ENCODE measurements around the gene PNO1.
A peak's percentile ranks its signal among the peaks of the same experiment; 100 is the strongest.

The PNO1 gene

DNA sequence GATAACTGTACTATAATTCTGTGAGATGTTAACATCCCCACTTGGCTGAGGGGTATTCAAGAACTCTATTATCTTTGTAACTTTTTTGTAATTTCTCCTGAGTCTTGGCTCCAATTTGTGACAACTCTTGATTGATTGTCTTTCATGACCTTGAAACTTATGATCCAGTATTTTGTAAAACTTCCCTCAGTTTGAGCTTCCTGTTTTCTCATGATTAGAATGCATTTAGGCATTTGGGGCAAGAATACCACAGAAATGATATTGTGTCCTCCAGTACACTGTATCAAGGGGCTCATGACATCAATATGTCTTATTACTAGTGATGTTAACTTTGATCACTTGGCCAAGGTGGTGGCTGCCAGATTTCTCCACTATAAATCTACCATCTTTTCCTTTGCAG lies 37.4 kb downstream of the PNO1 start:
- Histone ChIP-seq H3K4me3 (ENCODE audit: low read length, poor library complexity, severe bottlenecking) (no peak overlapping the region), H4K20me1 (ENCODE audit: insufficient read depth, low read length, poor library complexity, severe bottlenecking) (peaks cover 85% of the 10 kb centered on the region), H2AFZ (ENCODE audit: low read length) (no peak overlapping the region), H3K4me1 (ENCODE audit: insufficient read depth, low read length, poor library complexity, severe bottlenecking) (no peaks in the 10 kb centered on the region), H3K27me3 (ENCODE audit: insufficient read depth, low read length, poor library complexity, severe bottlenecking) (no peaks in the 10 kb centered on the region), H3K79me2 (ENCODE audit: insufficient read depth, low read length) (peaks cover 93% of the 10 kb centered on the region), H3K9me2 (replicated peaks; ENCODE audit: low read depth, low read length) (no peaks in the 10 kb centered on the region), H3K9ac (ENCODE audit: low read depth, low read length, poor library complexity, severe bottlenecking) (no peak overlapping the region), H3K4me2 (ENCODE audit: low read depth, low read length, poor library complexity, severe bottlenecking) (no peak overlapping the region), H3K9me3 (ENCODE audit: insufficient read depth, low read depth, low read length) (no peaks in the 10 kb centered on the region), H3K36me3 (ENCODE audit: insufficient read depth, low read length) (no peaks in the 10 kb centered on the region; the same call in 1 of the 2 replicates), H3F3A (ENCODE audit: low read depth) (0 out of 2 replicates have a peak, but pooled peaks cover 6% of the 10 kb centered on the region)
- no peak for TF ChIP-seq EZH2phosphoT487 (IDR thresholded peaks at IDR 0.05; ENCODE audit: borderline replicate concordance)
- TF ChIP-seq, protein P1, sequence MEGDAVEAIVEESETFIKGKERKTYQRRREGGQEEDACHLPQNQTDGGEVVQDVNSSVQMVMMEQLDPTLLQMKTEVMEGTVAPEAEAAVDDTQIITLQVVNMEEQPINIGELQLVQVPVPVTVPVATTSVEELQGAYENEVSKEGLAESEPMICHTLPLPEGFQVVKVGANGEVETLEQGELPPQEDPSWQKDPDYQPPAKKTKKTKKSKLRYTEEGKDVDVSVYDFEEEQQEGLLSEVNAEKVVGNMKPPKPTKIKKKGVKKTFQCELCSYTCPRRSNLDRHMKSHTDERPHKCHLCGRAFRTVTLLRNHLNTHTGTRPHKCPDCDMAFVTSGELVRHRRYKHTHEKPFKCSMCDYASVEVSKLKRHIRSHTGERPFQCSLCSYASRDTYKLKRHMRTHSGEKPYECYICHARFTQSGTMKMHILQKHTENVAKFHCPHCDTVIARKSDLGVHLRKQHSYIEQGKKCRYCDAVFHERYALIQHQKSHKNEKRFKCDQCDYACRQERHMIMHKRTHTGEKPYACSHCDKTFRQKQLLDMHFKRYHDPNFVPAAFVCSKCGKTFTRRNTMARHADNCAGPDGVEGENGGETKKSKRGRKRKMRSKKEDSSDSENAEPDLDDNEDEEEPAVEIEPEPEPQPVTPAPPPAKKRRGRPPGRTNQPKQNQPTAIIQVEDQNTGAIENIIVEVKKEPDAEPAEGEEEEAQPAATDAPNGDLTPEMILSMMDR (conservative IDR thresholded peaks at IDR 0.05; ENCODE audit: low read length) = no peak

DNA sequence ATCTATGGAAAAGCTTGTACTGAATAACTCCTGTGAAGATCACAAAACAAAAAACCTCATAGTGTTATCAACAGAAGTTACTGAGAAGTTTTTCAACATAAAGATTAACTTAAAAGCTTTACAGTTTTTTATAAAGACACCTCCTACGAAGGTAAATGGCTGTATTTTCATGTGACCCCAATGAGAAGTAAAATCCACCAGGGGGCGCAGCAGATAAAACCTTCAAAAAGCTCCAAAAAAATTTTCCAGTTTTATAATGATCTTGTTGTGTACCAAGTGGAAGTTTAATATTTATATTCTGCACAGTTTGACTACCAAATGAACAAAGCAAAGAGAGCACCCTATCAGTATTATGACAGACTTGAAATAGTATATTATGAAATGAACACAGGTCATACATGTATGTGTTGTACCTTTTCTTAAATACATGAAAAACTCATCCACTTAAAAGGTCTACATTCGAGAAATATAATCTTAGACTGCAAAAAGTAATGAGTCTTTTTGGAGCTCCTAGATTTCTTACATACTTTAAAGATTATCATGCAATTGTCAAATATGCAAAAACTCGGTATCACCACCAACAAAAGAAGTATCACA lies 38.5 kb downstream of the PNO1 start:
- TF ChIP-seq, protein P1 (conservative IDR thresholded peaks at IDR 0.05; ENCODE audit: low read length) = peak; percentile 90
- no peak for TF ChIP-seq EZH2phosphoT487 (IDR thresholded peaks at IDR 0.05; ENCODE audit: borderline replicate concordance)
- H3K9me2 ChIP-seq (replicated peaks; ENCODE audit: low read depth, low read length) = no peaks in the 10 kb centered on the region
- no peaks in the 10 kb centered on the region for H3K4me1 ChIP-seq (ENCODE audit: insufficient read depth, low read length, poor library complexity, severe bottlenecking)
- peaks cover 93% of the 10 kb centered on the region for H4K20me1 ChIP-seq (ENCODE audit: insufficient read depth, low read length, poor library complexity, severe bottlenecking)
- no peak overlapping the region for H3K9ac ChIP-seq (ENCODE audit: low read depth, low read length, poor library complexity, severe bottlenecking)
- peaks cover 1% of the 10 kb centered on the region for H3K36me3 ChIP-seq (ENCODE audit: insufficient read depth, low read length)
- H3K9me3 ChIP-seq (ENCODE audit: insufficient read depth, low read depth, low read length) = no peaks in the 10 kb centered on the region
- H3K4me2 ChIP-seq (ENCODE audit: low read depth, low read length, poor library complexity, severe bottlenecking) = no peak overlapping the region
- H3F3A ChIP-seq (ENCODE audit: low read depth) = peaks cover 8% of the 10 kb centered on the region; the same call in 1 of the 2 replicates
- H3K27me3 ChIP-seq (ENCODE audit: insufficient read depth, low read length, poor library complexity, severe bottlenecking) = no peaks in the 10 kb centered on the region
- H2AFZ ChIP-seq (ENCODE audit: low read length) = no peak overlapping the region
- peaks cover 93% of the 10 kb centered on the region for H3K79me2 ChIP-seq (ENCODE audit: insufficient read depth, low read length)
- H3K4me3 ChIP-seq (ENCODE audit: low read length, poor library complexity, severe bottlenecking) = no peak overlapping the region

DNA sequence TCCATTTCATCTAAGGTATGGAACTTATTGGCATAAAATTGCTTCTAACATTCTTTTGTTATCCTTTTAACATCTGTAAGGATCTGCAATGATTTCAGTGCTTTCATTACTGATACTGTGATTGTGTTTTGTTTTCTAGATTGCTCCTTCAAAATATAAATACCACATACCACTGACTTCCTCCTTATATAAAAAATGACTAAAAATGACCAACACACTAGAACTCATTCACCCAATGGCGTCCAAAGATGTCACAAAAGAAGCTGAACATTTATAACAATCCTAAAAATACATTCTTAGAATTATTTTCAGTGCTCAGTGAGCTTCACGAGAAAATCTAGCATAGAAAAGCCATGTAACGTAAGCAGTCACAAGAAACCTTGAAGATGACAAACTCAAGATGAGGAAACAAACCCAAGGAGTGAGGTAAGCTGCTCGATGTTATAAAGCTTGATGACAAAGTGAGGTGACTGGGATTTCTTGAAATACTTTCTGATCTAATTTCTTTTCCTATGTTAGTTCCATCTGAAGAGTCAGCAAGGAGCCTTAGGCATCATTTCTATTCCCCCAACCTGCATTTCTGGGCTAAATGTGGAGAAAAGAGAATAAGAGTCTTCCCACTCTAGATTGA lies 42.6 kb downstream of the PNO1 start:
- Histone ChIP-seq H3K9ac (ENCODE audit: low read depth, low read length, poor library complexity, severe bottlenecking) (no peak overlapping the region), H3K4me3 (ENCODE audit: low read length, poor library complexity, severe bottlenecking) (no peak overlapping the region), H3K4me1 (ENCODE audit: insufficient read depth, low read length, poor library complexity, severe bottlenecking) (no peaks in the 10 kb centered on the region), H3K79me2 (ENCODE audit: insufficient read depth, low read length) (peaks cover 94% of the 10 kb centered on the region), H3K4me2 (ENCODE audit: low read depth, low read length, poor library complexity, severe bottlenecking) (no peak overlapping the region), H4K20me1 (ENCODE audit: insufficient read depth, low read length, poor library complexity, severe bottlenecking) (peaks cover 88% of the 10 kb centered on the region), H2AFZ (ENCODE audit: low read length) (no peak overlapping the region), H3K36me3 (ENCODE audit: insufficient read depth, low read length) (peaks cover 8% of the 10 kb centered on the region), H3K27me3 (ENCODE audit: insufficient read depth, low read length, poor library complexity, severe bottlenecking) (no peaks in the 10 kb centered on the region), H3K9me3 (ENCODE audit: insufficient read depth, low read depth, low read length) (no peaks in the 10 kb centered on the region), H3K9me2 (replicated peaks; ENCODE audit: low read depth, low read length) (no peaks in the 10 kb centered on the region), H3F3A (ENCODE audit: low read depth) (peaks cover 8% of the 10 kb centered on the region; the same call in 1 of the 2 replicates)
- TF ChIP-seq EZH2phosphoT487 (IDR thresholded peaks at IDR 0.05; ENCODE audit: borderline replicate concordance) = no peak
- TF ChIP-seq, protein P1 (conservative IDR thresholded peaks at IDR 0.05; ENCODE audit: low read length) = no peak

Data from Loucy (cell line).